HG02938 (cell line): ENCODE results near the gene ITGB7.

Experiments used
- ATAC-seq: cut with Tn5 transposase; IDR thresholded peaks from one replicate; pipeline ENCODE4 v1.9.1; 2021; ENCODE audit warnings: mild to moderate bottlenecking, moderate library complexity; ENCODE audit not compliant: unreplicated experiment

ITGB7 gene

DNA sequence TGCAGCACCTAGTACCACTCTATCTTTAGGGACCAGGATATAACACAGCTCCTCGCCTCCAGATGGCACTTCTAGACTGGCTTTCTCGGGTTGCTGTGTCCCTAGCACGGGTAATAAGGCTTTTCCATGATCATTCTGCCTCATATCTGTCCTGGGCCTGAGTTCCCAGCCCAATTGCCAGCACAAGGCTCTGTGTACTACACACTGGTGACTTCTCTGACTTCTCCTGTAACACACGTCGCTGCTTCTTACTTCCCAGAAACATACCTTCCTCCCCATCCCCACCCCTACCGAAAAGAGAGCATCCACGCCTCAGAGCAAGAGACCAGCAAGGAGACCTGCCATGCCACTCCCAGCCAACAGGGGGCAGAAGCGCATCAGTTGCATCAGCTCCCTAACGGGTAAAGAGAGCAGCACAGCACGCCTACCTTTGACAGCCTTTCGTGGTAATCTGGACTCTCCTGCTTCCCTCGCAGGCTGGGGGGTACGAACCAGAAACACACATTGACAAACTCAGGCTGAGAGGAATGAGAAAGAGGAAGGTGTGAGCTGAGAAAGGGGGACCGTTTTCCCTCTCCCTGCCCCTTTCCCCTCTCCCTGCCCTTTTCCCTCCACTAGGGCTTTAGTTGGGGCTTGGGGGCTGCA, 47.7 kb downstream of the ITGB7 start:
- ATAC-seq: peak; percentile 62

DNA sequence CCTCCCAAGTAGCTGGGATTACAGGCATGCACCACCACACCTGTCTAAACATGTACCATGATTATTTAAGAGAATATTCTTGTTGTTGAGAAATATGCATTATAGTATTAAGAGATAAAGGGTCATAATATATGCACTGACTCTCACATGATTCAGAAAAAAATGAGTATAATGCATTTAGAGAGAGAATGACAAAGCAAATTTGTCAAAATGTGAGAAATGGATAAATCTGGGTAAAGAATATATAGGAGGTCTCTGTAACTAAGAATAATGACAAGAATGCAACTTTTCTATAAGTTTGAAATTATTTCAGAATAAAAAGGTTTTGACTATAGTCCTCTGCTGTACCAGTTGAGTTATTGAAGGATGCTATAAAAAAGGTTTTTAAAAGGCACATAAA, 54.7 kb downstream of the ITGB7 start:
- ATAC-seq: no peak

DNA sequence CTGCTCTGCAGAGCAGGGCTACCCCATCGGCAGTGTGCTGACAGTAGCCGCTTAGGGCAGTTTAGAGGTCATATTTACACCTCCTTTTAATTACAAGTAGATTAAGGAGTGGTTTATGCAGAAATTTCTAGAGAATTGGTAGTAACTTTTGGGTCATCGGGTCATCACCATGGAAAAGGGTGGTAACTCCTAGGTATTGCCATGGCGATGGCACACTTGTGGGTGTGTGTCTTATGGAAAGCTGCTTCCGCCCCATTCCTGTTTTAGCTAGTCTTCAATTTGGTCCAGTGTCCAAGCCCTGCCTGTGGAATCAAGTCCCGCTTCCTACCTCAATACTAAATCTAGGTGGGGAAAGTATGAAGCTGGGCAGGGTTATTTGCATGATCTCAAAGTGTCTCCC, 56.0 kb downstream of the ITGB7 start:
- no peak for ATAC-seq

DNA sequence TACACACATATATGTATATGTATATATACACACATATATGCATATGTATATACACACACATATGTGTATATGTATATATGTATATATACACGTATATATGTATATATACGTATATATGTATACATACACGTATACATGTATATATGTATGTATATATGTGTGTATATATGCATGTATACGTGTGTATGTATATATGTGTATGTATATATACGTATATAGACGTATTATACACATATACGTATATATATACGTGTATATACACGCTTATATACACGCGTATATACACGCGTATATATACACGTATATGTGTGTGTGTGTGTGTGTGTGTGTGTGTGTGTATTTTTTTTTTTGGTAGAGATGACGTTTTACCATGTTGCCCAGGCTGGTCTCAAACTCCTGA, 59.4 kb downstream of the ITGB7 start:
- ATAC-seq: no peak

DNA sequence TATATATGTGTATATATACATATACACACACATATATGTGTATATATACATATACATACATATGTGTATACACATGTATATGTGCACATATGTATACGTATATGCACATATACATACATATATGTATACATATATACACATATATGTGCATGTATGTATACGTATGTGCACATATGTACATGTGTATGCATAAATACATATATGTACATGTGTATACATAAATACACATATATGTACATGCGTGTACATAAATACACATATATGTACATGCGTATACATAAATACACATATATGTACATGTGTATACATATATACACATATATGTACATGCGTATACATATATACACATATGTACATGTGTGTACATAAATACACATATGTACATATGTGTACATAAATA, 59.9 kb downstream of the ITGB7 start:
- no peak for ATAC-seq

DNA sequence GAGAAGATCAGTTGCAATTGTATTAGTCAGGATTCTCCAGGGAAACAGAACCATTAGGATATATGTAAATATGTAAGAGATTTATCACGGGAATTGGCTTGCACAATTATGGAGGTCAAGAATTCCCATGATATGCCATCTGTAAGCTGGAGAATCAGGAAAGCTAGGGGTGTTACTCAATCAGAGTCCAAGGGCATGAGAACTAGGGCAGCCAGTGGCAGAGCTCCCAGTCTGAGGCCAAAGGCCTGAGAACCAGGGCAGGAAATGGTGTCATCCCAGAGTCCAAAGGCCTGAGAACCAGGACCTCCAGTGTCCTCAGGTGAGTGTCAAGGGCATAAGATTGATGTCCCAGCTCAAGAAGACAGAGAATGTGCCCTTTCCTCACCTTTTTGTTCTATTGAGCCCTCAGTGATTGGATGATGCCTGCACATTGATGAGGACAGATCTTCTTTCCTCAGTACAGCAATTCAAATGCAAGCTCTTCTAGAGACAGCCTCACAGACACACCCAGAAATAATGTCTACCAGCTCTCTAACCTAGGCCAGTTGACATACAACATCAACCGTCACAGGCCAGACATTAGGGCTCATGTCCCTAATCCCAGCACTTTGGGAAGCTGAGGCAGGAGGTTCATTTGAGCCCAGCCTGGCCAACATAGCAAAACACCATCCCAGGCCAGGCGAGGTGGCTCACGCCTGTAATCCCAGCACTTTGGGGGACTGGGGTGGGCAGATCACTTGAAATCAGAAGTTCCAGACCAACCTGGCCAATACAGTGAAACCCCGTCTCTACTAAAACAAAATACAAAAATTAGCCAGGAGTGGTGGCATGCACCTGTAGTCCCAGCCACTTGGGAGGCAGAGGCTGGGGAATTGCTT, 61.4 kb downstream of the ITGB7 start:
- no peak for ATAC-seq

DNA sequence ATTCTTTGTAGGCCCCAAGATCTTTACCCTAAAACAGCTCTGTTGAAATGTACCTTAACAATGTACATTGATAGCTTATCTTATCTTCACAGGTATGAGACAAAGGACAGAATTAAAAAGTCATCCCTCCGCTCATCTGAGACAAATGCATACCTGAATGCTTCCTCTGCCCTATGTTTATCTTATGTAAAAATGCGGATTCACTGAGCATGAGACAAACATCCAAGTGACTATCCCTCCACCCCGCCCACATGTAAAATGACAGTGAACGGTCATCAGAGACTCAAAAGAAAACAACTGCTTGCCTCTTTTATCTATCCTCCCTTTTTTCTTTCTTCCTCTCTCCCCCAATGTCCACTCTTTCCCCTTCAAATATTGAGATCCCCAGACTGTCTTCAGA, 63.7 kb downstream of the ITGB7 start:
- ATAC-seq: no peak
